ENCODE data around the gene ABCA2.

Gene ABCA2

GRCh38 chr9:137008312-137008711 lies 19.7 kb downstream of the ABCA2 start:
- H3K27ac ChIP-seq (replicated peaks; ENCODE audit: low read length), result no peak overlapping the region

GRCh38 chr9:137007816-137008270 lies 20.2 kb downstream of the ABCA2 start:
- no peak overlapping the region for H3K4me2 ChIP-seq (ENCODE audit: insufficient read depth, low read length, poor library complexity, severe bottlenecking)
- peaks cover 2 to 3% of the 10 kb centered on the region in 2 donors for H3K9me3 ChIP-seq (replicated peaks in 1 of 2; ENCODE audit: control insufficient read depth in 2 of 2, insufficient read depth in 1 of 2, low read depth in 1 of 2, low read length in 2 of 2)
- peak overlapping the region; percentile 43 for H4K8ac ChIP-seq (ENCODE audit: low read depth, low read length)
- peak overlapping the region; percentile 53 for H2BK5ac ChIP-seq (ENCODE audit: low read length)
- H3K18ac ChIP-seq (ENCODE audit: low read length), result peak overlapping the region; percentile 48
- no peak overlapping the region for H3K9ac ChIP-seq (ENCODE audit: low read depth, low read length, poor library complexity)
- no peak for DNase-seq (ENCODE audit: low spot score)
- H3K79me1 ChIP-seq (ENCODE audit: low read depth, low read length), result no peaks in the 10 kb centered on the region
- no peak overlapping the region for H2BK12ac ChIP-seq (ENCODE audit: low read length)
- no CpG with 5 or more reads among the region's 13 CpGs for WGBS, 2 donors (ENCODE audit: extremely low coverage in 2 of 2, insufficient read length in 2 of 2, insufficient replicate concordance in 1 of 2)
- H3K23ac ChIP-seq (ENCODE audit: low read depth, low read length, poor library complexity), result no peak overlapping the region
- H2BK15ac ChIP-seq (ENCODE audit: low read length), result no peak overlapping the region
- peaks cover 0 to 8% of the 10 kb centered on the region in 2 donors for H3K4me1 ChIP-seq (ENCODE audit: control insufficient read depth in 2 of 2, insufficient read depth in 1 of 2, low read depth in 1 of 2, low read length in 2 of 2)
- H2AFZ ChIP-seq (ENCODE audit: low read length), result no peak overlapping the region
- no peak overlapping the region for H3K4ac ChIP-seq (ENCODE audit: low read length)
- H3K36me3 ChIP-seq (replicated peaks in 1 of 2; ENCODE audit: control insufficient read depth in 2 of 2, insufficient read depth in 2 of 2, low read length in 2 of 2), result peaks cover 8 to 10% of the 10 kb centered on the region in 2 donors
- no peak overlapping the region for H4K91ac ChIP-seq (ENCODE audit: low read depth, low read length, poor library complexity)
- no peak overlapping the region for H3K4me3 ChIP-seq (ENCODE audit: low read length in 2 of 2)
- H3K14ac ChIP-seq (ENCODE audit: low read length), result no peak overlapping the region
- H3K27me3 ChIP-seq (ENCODE audit: control insufficient read depth in 3 of 3, insufficient read depth in 3 of 3, low read depth in 1 of 3, low read length in 3 of 3), result no peaks in the 10 kb centered on the region
- H2AK5ac ChIP-seq (ENCODE audit: low read depth, low read length), result no peak overlapping the region
- H3K27ac ChIP-seq (replicated peaks; ENCODE audit: low read length), result no peak overlapping the region
- no peak overlapping the region for H2BK120ac ChIP-seq (ENCODE audit: low read depth, low read length)

More at GRCh38 chr9:137008312-137008711, 19.7 kb downstream of the ABCA2 start:
- no peak overlapping the region for H2BK120ac ChIP-seq (ENCODE audit: low read depth, low read length)
- no peak overlapping the region for H3K4me2 ChIP-seq (ENCODE audit: insufficient read depth, low read length, poor library complexity, severe bottlenecking)
- no CpG with 5 or more reads among the region's 22 CpGs for WGBS, 2 donors (ENCODE audit: extremely low coverage in 2 of 2, insufficient read length in 2 of 2, insufficient replicate concordance in 1 of 2)
- H2BK15ac ChIP-seq (ENCODE audit: low read length), result no peak overlapping the region
- H3K4me1 ChIP-seq (ENCODE audit: control insufficient read depth in 2 of 2, insufficient read depth in 1 of 2, low read depth in 1 of 2, low read length in 2 of 2), result peaks cover 0 to 8% of the 10 kb centered on the region in 2 donors
- H4K91ac ChIP-seq (ENCODE audit: low read depth, low read length, poor library complexity), result no peak overlapping the region
- H2BK5ac ChIP-seq (ENCODE audit: low read length), result peak overlapping the region; percentile 53
- H3K9ac ChIP-seq (ENCODE audit: low read depth, low read length, poor library complexity), result no peak overlapping the region
- H3K9me3 ChIP-seq (replicated peaks in 1 of 2; ENCODE audit: control insufficient read depth in 2 of 2, insufficient read depth in 1 of 2, low read depth in 1 of 2, low read length in 2 of 2), result peaks cover 2 to 3% of the 10 kb centered on the region in 2 donors
- H2AFZ ChIP-seq (ENCODE audit: low read length), result no peak overlapping the region
- no peak overlapping the region for H2BK12ac ChIP-seq (ENCODE audit: low read length)
- H3K4ac ChIP-seq (ENCODE audit: low read length), result no peak overlapping the region
- no peak overlapping the region for H3K23ac ChIP-seq (ENCODE audit: low read depth, low read length, poor library complexity)
- H3K27me3 ChIP-seq (ENCODE audit: control insufficient read depth in 3 of 3, insufficient read depth in 3 of 3, low read depth in 1 of 3, low read length in 3 of 3), result no peaks in the 10 kb centered on the region
- DNase-seq (ENCODE audit: low spot score), result no peak
- H3K4me3 ChIP-seq (ENCODE audit: low read length in 2 of 2), result no peak overlapping the region
- no peak overlapping the region for H2AK5ac ChIP-seq (ENCODE audit: low read depth, low read length)
- H4K8ac ChIP-seq (ENCODE audit: low read depth, low read length), result no peak overlapping the region
- H3K79me1 ChIP-seq (ENCODE audit: low read depth, low read length), result no peaks in the 10 kb centered on the region
- H3K18ac ChIP-seq (ENCODE audit: low read length), result peak overlapping the region; percentile 48
- H3K36me3 ChIP-seq (replicated peaks in 1 of 2; ENCODE audit: control insufficient read depth in 2 of 2, insufficient read depth in 2 of 2, low read length in 2 of 2), result peaks cover 8 to 10% of the 10 kb centered on the region in 2 donors
- no peak overlapping the region for H3K14ac ChIP-seq (ENCODE audit: low read length)

GRCh38 chr9:137007108-137007815 lies 20.8 kb downstream of the ABCA2 start:
- Histone ChIP-seq H3K23ac (ENCODE audit: low read depth, low read length, poor library complexity) (no peak overlapping the region), H3K27ac (replicated peaks; ENCODE audit: low read length) (no peak overlapping the region), H3K18ac (ENCODE audit: low read length) (peak overlapping the region; percentile 48), H4K8ac (ENCODE audit: low read depth, low read length) (peak overlapping the region; percentile 43), H3K4ac (ENCODE audit: low read length) (no peak overlapping the region), H2AFZ (ENCODE audit: low read length) (no peak overlapping the region), H2BK15ac (ENCODE audit: low read length) (peak overlapping the region; percentile 49), H3K9me3 (replicated peaks in 1 of 2; ENCODE audit: control insufficient read depth in 2 of 2, insufficient read depth in 1 of 2, low read depth in 1 of 2, low read length in 2 of 2) (peaks cover 2 to 3% of the 10 kb centered on the region in 2 donors), H3K4me3 (ENCODE audit: low read length in 2 of 2) (no peak overlapping the region), H3K9ac (ENCODE audit: low read depth, low read length, poor library complexity) (no peak overlapping the region), H4K91ac (ENCODE audit: low read depth, low read length, poor library complexity) (no peak overlapping the region), H3K4me1 (ENCODE audit: control insufficient read depth in 2 of 2, insufficient read depth in 1 of 2, low read depth in 1 of 2, low read length in 2 of 2) (peaks cover 0 to 8% of the 10 kb centered on the region in 2 donors), H3K4me2 (ENCODE audit: insufficient read depth, low read length, poor library complexity, severe bottlenecking) (no peak overlapping the region), H2BK5ac (ENCODE audit: low read length) (peak overlapping the region; percentile 53), H2BK12ac (ENCODE audit: low read length) (no peak overlapping the region), H3K79me1 (ENCODE audit: low read depth, low read length) (no peaks in the 10 kb centered on the region), H3K14ac (ENCODE audit: low read length) (no peak overlapping the region), H3K36me3 (replicated peaks in 1 of 2; ENCODE audit: control insufficient read depth in 2 of 2, insufficient read depth in 2 of 2, low read length in 2 of 2) (peaks cover 7 to 10% of the 10 kb centered on the region in 2 donors), H3K27me3 (ENCODE audit: control insufficient read depth in 3 of 3, insufficient read depth in 3 of 3, low read depth in 1 of 3, low read length in 3 of 3) (no peaks in the 10 kb centered on the region), H2AK5ac (ENCODE audit: low read depth, low read length) (peak overlapping the region; percentile 3), H2BK120ac (ENCODE audit: low read depth, low read length) (no peak overlapping the region)
- DNase-seq (ENCODE audit: low spot score), result no peak
- WGBS, 2 donors (ENCODE audit: extremely low coverage in 2 of 2, insufficient read length in 2 of 2, insufficient replicate concordance in 1 of 2), result no CpG with 5 or more reads among the region's 30 CpGs

- Histone ChIP-seq H3K18ac (ENCODE audit: low read length) (peak overlapping the region; percentile 7), H3K14ac (ENCODE audit: low read length) (peak overlapping the region; percentile 63), H3K27me3 (ENCODE audit: control insufficient read depth in 3 of 3, insufficient read depth in 3 of 3, low read depth in 1 of 3, low read length in 3 of 3) (no peaks in the 10 kb centered on the region), H2BK120ac (ENCODE audit: low read depth, low read length) (no peak overlapping the region), H2BK5ac (ENCODE audit: low read length) (peak overlapping the region; percentile 53), H3K79me1 (ENCODE audit: low read depth, low read length) (no peaks in the 10 kb centered on the region), H2AK5ac (ENCODE audit: low read depth, low read length) (peak overlapping the region; percentile 3), H2AFZ (ENCODE audit: low read length) (no peak overlapping the region), H3K4ac (ENCODE audit: low read length) (no peak overlapping the region), H4K91ac (ENCODE audit: low read depth, low read length, poor library complexity) (no peak overlapping the region), H4K8ac (ENCODE audit: low read depth, low read length) (no peak overlapping the region), H3K4me1 (ENCODE audit: control insufficient read depth in 2 of 2, insufficient read depth in 1 of 2, low read depth in 1 of 2, low read length in 2 of 2) (peaks cover 0 to 8% of the 10 kb centered on the region in 2 donors), H3K9me3 (replicated peaks in 1 of 2; ENCODE audit: control insufficient read depth in 2 of 2, insufficient read depth in 1 of 2, low read depth in 1 of 2, low read length in 2 of 2) (peaks cover 2 to 3% of the 10 kb centered on the region in 2 donors), H3K36me3 (replicated peaks in 1 of 2; ENCODE audit: control insufficient read depth in 2 of 2, insufficient read depth in 2 of 2, low read length in 2 of 2) (peaks cover 5 to 10% of the 10 kb centered on the region in 2 donors), H3K27ac (replicated peaks; ENCODE audit: low read length) (peak overlapping the region; percentile 20), H2BK12ac (ENCODE audit: low read length) (no peak overlapping the region), H3K4me3 (ENCODE audit: low read length in 2 of 2) (peak overlapping the region in 1 of 2 donors; percentile 4), H3K9ac (ENCODE audit: low read depth, low read length, poor library complexity) (no peak overlapping the region), H3K23ac (ENCODE audit: low read depth, low read length, poor library complexity) (peak overlapping the region; percentile 17), H2BK15ac (ENCODE audit: low read length) (peak overlapping the region; percentile 49), H3K4me2 (ENCODE audit: insufficient read depth, low read length, poor library complexity, severe bottlenecking) (no peak overlapping the region)
- no peak for DNase-seq (ENCODE audit: low spot score)
- WGBS, 2 donors (ENCODE audit: extremely low coverage in 2 of 2, insufficient read length in 2 of 2, insufficient replicate concordance in 1 of 2), result no CpG with 5 or more reads among the region's 24 CpGs
Observed at GRCh38 chr9:137006116-137007003, 21.7 kb downstream of the ABCA2 start.

Data from neuronal stem cell (in vitro differentiated cells).